ENCODE data around the gene GNAQ.

The GNAQ gene

GRCh38 chr9:78000221-78000620, 31.4 kb downstream of the GNAQ start:
- DNase-seq: no peak

DNA sequence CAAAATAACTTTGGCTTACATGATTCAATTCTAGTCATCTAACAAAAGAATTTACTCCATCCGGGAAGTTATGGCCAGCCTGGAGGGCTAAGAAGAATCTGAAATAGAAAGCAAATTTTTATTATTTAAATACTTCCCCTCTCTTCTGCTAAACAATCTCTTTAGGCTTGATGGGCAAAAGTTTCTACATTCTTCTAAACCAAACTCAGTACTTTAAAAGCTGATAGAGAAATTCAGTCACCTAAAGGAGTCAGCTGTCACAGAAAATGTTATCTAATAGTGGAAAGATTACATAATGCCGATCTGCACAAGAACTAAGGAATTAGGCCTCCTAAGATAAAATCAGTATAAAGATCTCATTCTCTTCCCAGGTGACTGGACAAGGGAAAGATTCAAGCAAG, 32.4 kb downstream of the GNAQ start:
- DNase-seq: no peak

DNA sequence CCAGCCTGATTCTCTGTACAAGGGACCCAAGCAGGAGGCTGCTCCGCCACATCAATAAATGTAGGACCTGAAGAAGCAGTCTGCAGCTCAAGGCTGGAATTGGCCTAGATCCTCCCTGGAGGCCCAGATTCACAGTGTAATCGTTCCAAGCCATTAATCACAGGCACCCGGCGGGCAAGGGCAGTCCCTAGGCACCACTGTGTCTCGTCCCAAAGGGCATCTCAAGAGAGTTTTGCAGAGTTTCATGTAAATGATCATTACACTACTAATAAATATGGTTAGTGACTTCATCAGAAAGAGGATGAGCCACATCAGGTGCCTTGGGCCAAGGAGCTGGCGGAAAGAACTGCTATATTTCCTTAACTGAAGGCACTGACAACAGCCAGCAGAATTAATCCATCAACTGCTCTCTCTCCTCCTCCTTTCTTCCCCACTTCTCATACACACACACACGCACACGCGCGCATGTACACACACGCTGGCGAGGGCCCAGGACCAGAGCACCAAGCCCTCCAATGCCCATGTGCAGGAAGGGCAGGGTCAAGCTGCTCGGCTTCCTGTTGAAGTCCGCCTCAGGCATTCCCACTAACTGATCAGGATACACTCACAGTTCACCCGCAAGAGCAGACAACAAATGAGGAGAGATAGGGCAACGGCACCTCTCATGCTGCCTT, 33.9 kb downstream of the GNAQ start:
- DNase-seq: no peak

DNA sequence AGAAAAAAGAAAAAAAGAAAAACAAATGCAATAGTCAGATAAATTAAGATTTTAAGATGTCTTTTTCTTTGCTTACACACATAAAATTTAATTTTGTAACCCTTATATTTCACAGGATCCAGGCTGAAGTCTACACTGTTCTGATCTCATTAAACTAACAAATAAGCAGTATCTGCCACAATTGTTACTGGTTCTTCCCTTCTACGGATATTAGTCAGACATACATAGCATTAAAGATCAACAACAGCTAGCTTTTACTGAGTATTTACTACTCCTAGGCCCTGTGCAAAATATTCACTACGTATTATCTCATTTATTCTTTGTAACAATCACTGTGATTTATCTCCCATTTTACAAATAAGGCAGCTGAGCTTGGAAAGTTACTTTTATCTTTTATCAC, 34.9 kb downstream of the GNAQ start:
- no peak for DNase-seq

DNA sequence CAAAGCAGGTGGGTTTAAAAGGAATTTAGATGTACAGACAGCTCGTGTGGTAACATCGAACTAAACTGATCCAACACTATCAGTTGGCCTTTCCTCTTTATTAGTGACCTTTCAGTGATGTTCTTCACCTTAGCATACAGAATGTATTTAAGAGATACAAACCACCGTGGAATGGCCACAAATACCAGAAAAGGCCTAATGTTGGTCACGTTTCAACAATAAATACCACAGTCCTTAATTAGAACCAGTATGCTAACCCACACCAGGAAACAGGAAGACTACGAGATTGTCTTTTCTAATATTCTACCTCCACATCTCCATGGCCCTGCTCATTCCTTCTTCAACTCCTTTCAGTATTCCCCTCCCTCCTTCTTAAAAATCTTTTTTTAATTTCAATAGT, 40.4 kb downstream of the GNAQ start:
- no peak for DNase-seq

DNA sequence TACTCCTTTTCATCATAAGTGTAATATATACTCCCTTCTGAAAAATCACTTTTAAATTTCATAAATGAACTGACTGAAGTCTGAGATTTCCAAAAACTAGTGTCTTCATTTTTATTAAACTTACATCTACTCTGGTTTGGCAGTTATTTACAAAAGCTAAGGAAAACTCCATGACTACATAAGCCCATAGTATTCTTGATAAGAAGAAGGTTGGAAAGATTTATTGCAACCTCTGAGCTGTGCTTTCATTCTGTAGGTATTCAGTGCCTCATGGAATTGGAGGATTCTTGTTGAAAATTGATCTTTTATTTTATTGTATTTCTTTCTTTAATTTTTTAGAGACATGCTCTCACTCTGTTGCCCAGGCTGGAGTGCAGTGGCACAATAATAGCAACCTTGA, 41.7 kb downstream of the GNAQ start:
- DNase-seq: no peak

GRCh38 chr9:77989458-77989857, 42.2 kb downstream of the GNAQ start:
- DNase-seq: no peak

DNA sequence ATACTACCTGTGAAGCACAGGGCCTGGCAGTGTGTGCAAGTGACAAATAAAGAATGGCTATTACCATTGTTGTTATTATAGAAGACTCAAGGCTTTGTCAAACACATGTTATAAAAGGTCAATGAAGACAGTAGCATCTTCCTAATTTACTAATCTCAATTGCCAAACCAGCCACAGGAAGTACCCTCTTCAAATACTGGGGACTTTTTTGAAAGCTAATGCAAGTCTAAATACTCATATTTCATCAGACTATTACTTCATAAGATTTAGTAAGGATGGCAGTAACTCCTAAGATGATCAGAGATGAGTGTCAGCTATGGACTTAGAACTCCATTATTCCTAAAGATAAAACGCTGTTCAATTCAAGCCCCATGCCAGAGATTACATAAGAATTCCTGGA, 43.0 kb downstream of the GNAQ start:
- DNase-seq: no peak

DNA sequence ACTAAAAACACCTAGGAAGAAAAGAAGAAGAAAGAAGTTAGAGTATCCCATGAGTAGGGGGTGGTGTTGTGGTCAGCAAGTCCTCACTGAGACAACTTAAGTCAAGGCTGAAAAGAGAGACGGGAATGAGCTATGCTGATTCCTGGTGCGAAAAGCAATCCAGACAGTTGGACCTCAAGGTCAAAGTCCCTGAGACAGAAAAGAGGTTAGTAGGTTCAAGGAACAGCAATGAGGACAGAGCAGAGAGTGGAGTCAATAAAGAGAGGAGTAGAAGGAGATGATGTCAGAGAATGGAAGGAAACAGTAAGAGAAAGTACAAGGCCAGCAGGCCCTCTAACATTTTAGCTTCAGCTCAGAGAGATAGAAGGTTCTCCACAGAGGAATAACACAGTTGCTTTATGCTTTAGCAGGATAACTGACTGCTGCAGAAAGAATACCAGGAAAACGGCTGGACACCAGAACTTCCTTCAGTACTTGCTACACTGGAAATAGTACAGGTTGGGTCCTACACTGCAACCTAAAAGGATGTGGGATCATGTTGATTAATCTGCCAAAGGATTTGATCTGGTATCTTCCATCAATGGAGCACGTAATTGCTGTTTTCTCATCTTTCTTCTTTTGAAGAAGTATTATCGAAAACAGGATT, 43.6 kb downstream of the GNAQ start:
- DNase-seq: no peak

DNA sequence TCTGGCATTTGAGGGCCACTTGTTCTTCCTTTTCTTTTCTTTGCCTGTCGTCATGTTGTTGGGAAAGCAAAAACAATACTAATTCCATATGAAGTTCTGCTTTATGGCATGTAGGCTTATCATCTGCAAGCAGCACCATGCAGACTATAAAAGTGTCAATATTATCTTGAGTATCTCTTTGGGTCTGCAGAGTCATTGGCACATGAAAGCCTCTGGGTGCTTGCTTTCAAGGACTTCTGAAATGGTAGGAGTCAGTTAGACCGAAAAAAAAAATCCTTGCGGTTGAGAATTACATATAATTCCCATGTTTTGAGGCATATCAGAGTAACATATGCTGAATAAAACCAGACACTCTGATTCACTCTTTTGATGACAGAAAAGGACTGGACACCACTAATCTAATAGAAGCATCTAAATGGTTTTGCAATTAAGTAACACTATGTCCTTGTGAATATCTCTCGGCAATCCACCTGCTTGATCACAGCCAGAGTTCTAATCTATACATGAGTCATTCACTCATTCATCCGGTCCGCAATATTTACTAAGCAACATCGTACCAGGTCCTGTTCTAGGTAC, 44.4 kb downstream of the GNAQ start:
- no peak for DNase-seq

GRCh38 chr9:77985996-77986395, 45.6 kb downstream of the GNAQ start:
- DNase-seq: no peak

GRCh38 chr9:77983320-77983662, 48.3 kb downstream of the GNAQ start:
- DNase-seq: no peak

GRCh38 chr9:77982581-77983319, 48.9 kb downstream of the GNAQ start:
- no peak for DNase-seq

GRCh38 chr9:77981907-77982306, 49.7 kb downstream of the GNAQ start:
- no peak for DNase-seq

DNA sequence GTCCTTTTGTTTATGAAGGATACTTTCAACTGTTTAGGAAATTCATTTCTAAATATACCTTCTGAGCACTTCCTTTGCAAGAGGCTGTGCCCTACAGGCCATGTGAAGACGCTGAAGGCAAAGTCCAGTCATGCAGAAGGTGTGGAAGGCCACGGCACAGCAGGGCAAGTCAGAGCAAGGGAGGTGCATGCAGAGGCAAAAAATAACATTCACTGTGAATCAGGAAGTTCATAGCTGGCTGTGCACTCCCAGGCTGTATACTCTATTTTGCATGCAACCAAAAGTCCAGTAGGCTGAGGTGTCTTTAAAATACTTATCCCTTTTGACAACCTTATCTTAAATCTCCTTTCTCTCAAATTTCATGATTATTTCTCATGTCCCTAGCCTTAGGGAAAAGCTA, 50.3 kb downstream of the GNAQ start:
- no peak for DNase-seq

GRCh38 chr9:77980622-77981021, 51.0 kb downstream of the GNAQ start:
- DNase-seq: no peak

DNA sequence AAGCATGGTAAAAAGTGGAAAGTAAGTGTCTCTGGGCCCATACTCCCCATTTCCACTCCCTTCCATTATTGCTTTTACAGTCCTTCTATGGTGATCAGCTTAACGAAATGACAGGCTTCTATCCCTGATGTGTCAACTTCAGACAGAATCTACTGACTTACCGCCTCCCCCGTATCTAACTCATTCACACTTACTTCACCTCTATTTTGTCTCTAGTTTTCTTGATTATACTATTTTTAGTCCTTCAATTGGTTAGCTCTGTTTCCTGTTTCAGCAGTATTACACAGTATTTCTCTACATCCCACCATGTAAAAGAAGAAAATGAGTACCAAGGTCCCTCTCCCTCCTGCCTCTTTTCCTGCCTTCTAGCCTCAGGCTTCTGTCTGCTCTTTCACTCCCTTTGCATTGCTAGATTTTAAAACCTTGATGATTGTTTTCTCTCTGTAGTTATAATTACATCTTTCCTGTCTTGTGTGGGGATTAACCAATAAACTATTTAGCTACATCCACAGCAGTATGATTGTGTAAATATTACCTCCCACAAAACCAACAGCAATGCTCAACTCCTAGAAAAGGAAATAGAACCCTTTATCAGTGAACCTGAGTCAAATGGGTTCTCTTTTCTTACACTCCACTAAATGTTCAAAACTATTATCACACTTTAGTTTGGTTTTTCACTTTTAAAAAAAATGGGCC, 53.4 kb downstream of the GNAQ start:
- no peak for DNase-seq

GRCh38 chr9:77977210-77977611, 54.4 kb downstream of the GNAQ start:
- peak; percentile 30 for DNase-seq

- DNase-seq: no peak
Observed at GRCh38 chr9:77975806-77976205, 55.8 kb downstream of the GNAQ start.

- DNase-seq: no peak
Observed at GRCh38 chr9:77975036-77975435, 56.6 kb downstream of the GNAQ start.

GRCh38 chr9:77974434-77974833, 57.2 kb downstream of the GNAQ start:
- DNase-seq: no peak

GRCh38 chr9:77969083-77969482, 62.5 kb downstream of the GNAQ start:
- DNase-seq: no peak

- no peak for DNase-seq
Observed at GRCh38 chr9:77968506-77968905, 63.1 kb downstream of the GNAQ start.

Measured in stimulated activated CD4-positive, alpha-beta T cell treated with anti-CD3 and anti-CD28 coated beads, Interleukin-4, amount 100 ng/mL, for 24 hours (primary cell).